Measurements from ENCODE around the gene CCDC38.

The CCDC38 gene

GRCh38 chr12:95949477-95950206, 7.2 kb upstream of the CCDC38 start:
- DNase-seq (ENCODE audit: low read depth) = no peak
- no peak overlapping the region for H3K4me3 ChIP-seq (ENCODE audit: low read depth, low read length)
- TF ChIP-seq CTCF (IDR thresholded peaks at IDR 0.05; ENCODE audit: insufficient read depth, low read depth, low read length, missing control alignments) = no peak

- no peak for TF ChIP-seq CTCF (IDR thresholded peaks at IDR 0.05; ENCODE audit: insufficient read depth, low read depth, low read length, missing control alignments)
- H3K4me3 ChIP-seq (ENCODE audit: low read depth, low read length) = no peak overlapping the region
These were observed 1.8 kb upstream of the CCDC38 start for GRCh38 chr12:95944108-95944704.

GRCh38 chr12:95943330-95943842, 972 bp upstream of the CCDC38 start, which contains the start of gene AMDHD1:
Gene AMDHD1, plus strand, starts transcription at chr12:95943331. Its CDS starts 68 bp downstream, at chr12:95943399.
- H3K4me3 ChIP-seq (ENCODE audit: low read depth, low read length) = peak within 1 kb of the TSS; percentile 81
- TF ChIP-seq CTCF (IDR thresholded peaks at IDR 0.05; ENCODE audit: insufficient read depth, low read depth, low read length, missing control alignments) = peak; percentile 22

More at GRCh38 chr12:95944108-95944704, 1.8 kb upstream of the CCDC38 start:
- DNase-seq (ENCODE audit: low read depth) = no peak

GRCh38 chr12:95942101-95942523, 302 bp downstream of the CCDC38 start:
- DNase-seq (ENCODE audit: low read depth) = peak; percentile 11
- H3K4me3 ChIP-seq (ENCODE audit: low read depth, low read length) = peak overlapping the region; percentile 81
- no peak for TF ChIP-seq CTCF (IDR thresholded peaks at IDR 0.05; ENCODE audit: insufficient read depth, low read depth, low read length, missing control alignments)

More at GRCh38 chr12:95943330-95943842, 972 bp upstream of the CCDC38 start, which contains the start of gene AMDHD1:
- DNase-seq (ENCODE audit: low read depth) = peak; percentile 67

- no peak for DNase-seq (ENCODE audit: low read depth)
- no peak for TF ChIP-seq CTCF (IDR thresholded peaks at IDR 0.05; ENCODE audit: insufficient read depth, low read depth, low read length, missing control alignments)
- no peak overlapping the region for H3K4me3 ChIP-seq (ENCODE audit: low read depth, low read length)
These were observed 1.9 kb downstream of the CCDC38 start for GRCh38 chr12:95940514-95940913.

GRCh38 chr12:95922231-95922630, 20.2 kb downstream of the CCDC38 start:
- no peak for TF ChIP-seq CTCF (IDR thresholded peaks at IDR 0.05; ENCODE audit: insufficient read depth, low read depth, low read length, missing control alignments)
- DNase-seq (ENCODE audit: low read depth) = no peak
- H3K4me3 ChIP-seq (ENCODE audit: low read depth, low read length) = no peak overlapping the region

All from GM12865 (cell line).